GM06990 (cell line): ENCODE results near the gene CHL1.

Experiments
- DNase-seq: peaks from one replicate; pipeline ENCODE4 v3.0.0-alpha.2; 2011; ENCODE audit not compliant: insufficient read length; ENCODE audit errors: extremely low read depth
- H3K27me3 ChIP-seq: replicated peaks from 2 replicates; pipeline ENCODE4 v1.6.0; 2011; ENCODE audit warnings: low read length; ENCODE audit not compliant: control insufficient read depth, insufficient read depth
- H3K36me3 ChIP-seq: 2 replicates; pipeline ENCODE4 v1.5.1; 2011; ENCODE audit warnings: low read length; ENCODE audit not compliant: control insufficient read depth, insufficient read depth
- H3K4me3 ChIP-seq: replicated peaks from 2 replicates; pipeline ENCODE4 v1.5.1; 2011; ENCODE audit warnings: low read depth, mild to moderate bottlenecking, control low read depth, low read length
- CTCF ChIP-seq: IDR thresholded peaks from 2 replicates; pipeline ENCODE4 v1.5.1; 2011; ENCODE audit warnings: low read length, control low read depth, mild to moderate bottlenecking, inconsistent platforms; ENCODE audit not compliant: insufficient read depth, poor library complexity, severe bottlenecking

CHL1 gene

GRCh38 chr3:284322-284721, 87.8 kb downstream of the CHL1 start:
- TF ChIP-seq CTCF, result no peak
- no peaks in the 10 kb centered on the region for H3K27me3 ChIP-seq
- no peak for DNase-seq
- H3K4me3 ChIP-seq, result no peak overlapping the region
- no peaks in the 10 kb centered on the region for H3K36me3 ChIP-seq

GRCh38 chr3:288417-288816, 91.9 kb downstream of the CHL1 start:
- no peak for DNase-seq
- Histone ChIP-seq H3K4me3 (no peak overlapping the region), H3K27me3 (no peaks in the 10 kb centered on the region), H3K36me3 (no peaks in the 10 kb centered on the region)
- TF ChIP-seq CTCF, result no peak

GRCh38 chr3:291028-291427, 94.5 kb downstream of the CHL1 start:
- no peak for DNase-seq
- H3K27me3 ChIP-seq, result no peaks in the 10 kb centered on the region
- no peaks in the 10 kb centered on the region for H3K36me3 ChIP-seq
- TF ChIP-seq CTCF, result no peak
- H3K4me3 ChIP-seq, result no peak overlapping the region

GRCh38 chr3:291646-292436, 95.3 kb downstream of the CHL1 start:
- DNase-seq, result no peak
- H3K27me3 ChIP-seq, result no peaks in the 10 kb centered on the region
- no peaks in the 10 kb centered on the region for H3K36me3 ChIP-seq
- no peak overlapping the region for H3K4me3 ChIP-seq
- TF ChIP-seq CTCF, result no peak

GRCh38 chr3:294096-294495, 97.5 kb downstream of the CHL1 start:
- Histone ChIP-seq H3K36me3 (no peaks in the 10 kb centered on the region), H3K4me3 (no peak overlapping the region), H3K27me3 (no peaks in the 10 kb centered on the region)
- TF ChIP-seq CTCF, result no peak
- DNase-seq, result no peak
